Central memory CD8-positive, alpha-beta T cell (primary cell): Measurements from ENCODE around the gene RBP7.
"Not testable (repeated sequence)": the region's sequence is repeated elsewhere in the genome, so short reads cannot be mapped to it uniquely, and the experiment has no call there.

Experiments
- ATAC-seq: fragments of 150-1000 bp; cut with Tn5 transposase; replicated peaks from 2 replicates; pipeline ENCODE4 v1.10.0; 2022; ENCODE audit warnings: mild to moderate bottlenecking, moderate FRiP score, moderate number of reproducible peaks; ENCODE audit not compliant: poor library complexity, severe bottlenecking; ENCODE audit errors: extremely low read depth
- DNase-seq, 2 donors: peaks; one replicate each; pipeline ENCODE4 v3.0.0; 2021; ENCODE audit warnings: low spot score in 2 of 2
- H3K27ac Mint-ChIP-seq: one replicate; pipeline ENCODE4 v1.8.0; 2022; ENCODE audit warnings: low read depth, mild to moderate bottlenecking, moderate library complexity, mixed read lengths
- H3K27me3 Mint-ChIP-seq: one replicate; pipeline ENCODE4 v1.8.0; 2022; ENCODE audit warnings: mixed read lengths
- H3K36me3 Mint-ChIP-seq: one replicate; pipeline ENCODE4 v1.8.0; 2022; ENCODE audit warnings: mild to moderate bottlenecking, moderate library complexity, mixed read lengths; ENCODE audit not compliant: insufficient read depth
- H3K4me1 Mint-ChIP-seq: one replicate; pipeline ENCODE4 v1.8.0; 2022; ENCODE audit warnings: mixed read lengths
- H3K4me3 Mint-ChIP-seq: one replicate; pipeline ENCODE4 v1.8.0; 2022; ENCODE audit warnings: mild to moderate bottlenecking, moderate library complexity, mixed read lengths
- H3K9me3 Mint-ChIP-seq: one replicate; pipeline ENCODE4 v1.8.0; 2022; ENCODE audit warnings: mixed read lengths

Gene RBP7

DNA sequence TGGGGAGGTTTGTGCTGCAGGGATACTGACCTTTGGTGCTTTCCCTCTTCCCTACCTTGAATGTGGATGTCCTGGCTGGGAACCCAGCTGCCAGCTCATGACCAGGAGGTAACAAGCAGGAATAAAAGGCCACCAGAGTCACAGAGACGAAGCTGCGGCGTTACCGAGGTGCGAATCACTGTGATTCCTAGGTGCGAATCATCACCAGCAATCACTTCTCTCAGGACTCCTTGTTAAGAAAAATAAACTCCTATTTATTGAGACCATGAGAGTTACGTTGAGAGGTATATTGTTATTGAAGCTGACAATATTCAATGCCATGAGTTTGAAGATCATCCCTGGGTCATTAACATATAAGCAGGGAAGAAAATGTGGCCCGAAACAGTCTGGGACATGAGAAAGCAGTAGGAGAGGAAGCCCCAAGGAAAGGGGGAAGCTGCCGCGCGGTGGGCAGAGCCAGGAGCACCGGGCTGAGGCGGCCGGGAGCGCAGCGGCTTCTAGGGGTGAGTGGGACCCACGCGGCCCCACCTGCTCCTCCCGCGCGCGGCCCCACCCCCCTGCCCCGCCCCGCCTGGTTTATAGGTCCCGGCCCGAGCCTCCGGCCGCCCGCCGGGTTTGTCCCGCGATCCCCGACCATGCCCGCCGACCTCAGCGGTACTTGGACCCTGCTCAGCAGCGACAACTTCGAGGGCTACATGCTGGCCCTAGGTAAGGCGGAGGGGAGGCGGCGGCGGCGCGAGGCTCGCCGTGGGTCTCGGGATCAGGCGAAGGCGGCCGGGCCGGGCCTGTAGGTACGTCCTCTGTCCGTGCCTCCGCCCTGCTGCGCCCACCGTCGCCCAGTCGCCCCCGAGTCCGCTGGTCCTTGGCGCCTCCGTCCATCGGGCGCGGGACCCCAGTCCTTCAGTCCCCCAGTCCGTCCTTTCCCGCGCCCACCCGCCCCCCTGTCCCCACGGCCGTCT lies at the start of gene RBP7:
RBP7 (plus strand) TSS at position 605 of the 959 bp plus-strand sequence; CDS start at position 636, 31 bp downstream.
- DNase-seq = no peak
- Mint-ChIP-seq H3K27me3 (peaks cover 59% of the 10 kb centered on the region), H3K27ac (no peak within 1 kb of the TSS), H3K4me1 (peaks cover 7% of the 10 kb centered on the region), H3K36me3 (peaks cover 2% of the 10 kb centered on the region), H3K9me3 (no peaks in the 10 kb centered on the region), H3K4me3 (peak within 1 kb of the TSS; percentile 79)
- no peak for ATAC-seq

DNA sequence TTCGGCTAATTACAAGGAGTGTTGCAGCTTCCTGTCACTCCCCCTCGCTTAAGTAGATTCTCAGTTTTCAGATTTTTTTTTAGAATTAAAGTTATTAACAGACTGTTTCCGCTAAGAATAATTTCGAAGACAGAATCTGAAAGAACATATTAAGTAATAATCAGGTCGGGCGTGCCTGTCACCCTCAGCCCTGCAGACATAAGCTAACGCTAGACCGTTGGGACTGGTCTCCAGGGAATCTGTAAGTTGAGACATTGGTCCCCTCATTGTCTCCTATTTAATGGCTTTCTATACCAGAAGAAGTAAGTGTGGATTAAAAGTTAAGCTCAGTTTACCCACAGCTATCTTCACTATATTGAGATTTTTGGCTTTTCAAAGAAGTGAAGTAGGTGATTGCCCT lies 39.3 kb upstream of the RBP7 start:
- Mint-ChIP-seq H3K4me1 (no peaks in the 10 kb centered on the region), H3K27ac (no peak overlapping the region), H3K27me3 (no peaks in the 10 kb centered on the region), H3K4me3 (no peak overlapping the region), H3K9me3 (no peaks in the 10 kb centered on the region), H3K36me3 (peaks cover 1% of the 10 kb centered on the region)
- DNase-seq (no peak), ATAC-seq (no peak)

DNA sequence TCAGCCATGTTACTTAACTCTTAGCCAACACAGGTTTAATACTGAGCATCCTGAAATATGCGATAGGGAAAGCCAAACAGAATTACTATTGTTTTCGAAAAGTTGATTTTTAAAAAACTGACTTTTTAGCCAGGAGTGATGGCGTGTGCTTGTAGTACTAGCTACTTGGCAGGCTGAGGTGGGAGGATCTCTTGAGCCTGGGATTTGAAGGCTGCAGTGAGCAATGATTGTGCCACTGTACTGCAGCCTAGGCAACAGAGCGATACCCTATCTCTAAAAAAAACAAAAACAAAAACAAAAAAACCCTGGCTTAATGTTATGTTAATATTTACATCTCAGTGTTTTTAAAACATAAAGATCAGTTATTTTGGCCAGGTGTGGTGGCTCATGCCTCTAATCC lies 37.0 kb upstream of the RBP7 start:
- ATAC-seq (no peak), DNase-seq (no peak)
- Mint-ChIP-seq H3K27ac (no peak overlapping the region), H3K4me3 (no peak overlapping the region), H3K27me3 (no peaks in the 10 kb centered on the region), H3K9me3 (no peaks in the 10 kb centered on the region), H3K36me3 (no peaks in the 10 kb centered on the region), H3K4me1 (no peaks in the 10 kb centered on the region)

DNA sequence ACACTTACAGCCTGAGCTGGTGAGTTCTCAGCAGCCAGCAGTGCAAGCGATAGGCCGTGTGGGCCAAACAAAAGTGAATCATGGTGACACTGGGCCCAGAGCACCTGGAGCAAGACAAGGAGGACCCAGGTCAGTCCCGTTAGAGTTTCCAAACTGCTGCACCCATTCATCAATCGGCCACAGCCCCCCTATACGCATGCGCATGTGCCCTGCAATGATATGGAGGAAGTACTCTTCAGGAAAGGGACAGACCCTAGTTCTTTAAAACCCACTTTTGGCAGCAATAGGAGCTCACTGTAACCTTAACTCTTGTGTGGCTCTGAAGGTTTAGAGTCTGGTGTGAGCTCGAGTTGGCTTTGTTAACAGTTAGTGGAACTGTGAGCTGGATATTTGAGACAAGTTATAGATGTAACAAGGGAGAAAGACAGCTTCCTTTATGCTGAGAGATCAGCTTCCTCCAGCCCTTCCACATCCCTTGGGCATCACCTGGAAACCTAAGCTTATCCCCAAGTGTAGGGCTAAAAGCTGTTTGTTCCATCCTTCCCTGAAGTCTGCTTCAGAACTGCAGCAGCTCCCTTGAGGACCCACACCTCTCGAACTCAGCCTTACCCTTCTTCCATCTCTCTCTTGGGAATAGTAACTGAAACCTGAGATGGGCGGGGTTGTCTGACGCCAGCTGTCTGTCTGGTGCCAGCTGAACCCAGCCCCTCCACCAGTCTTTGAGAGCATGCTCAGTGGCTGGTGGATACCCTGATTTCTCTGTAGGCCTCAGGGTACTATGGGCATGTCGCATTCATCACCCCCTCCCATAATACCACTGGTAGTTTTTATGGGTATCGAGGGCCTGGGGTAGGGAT lies 36.1 kb upstream of the RBP7 start:
- DNase-seq (no peak), ATAC-seq (no peak)
- H3K4me3 Mint-ChIP-seq = no peak overlapping the region
- H3K4me1 Mint-ChIP-seq = no peaks in the 10 kb centered on the region
- H3K27ac Mint-ChIP-seq = no peak overlapping the region
- no peaks in the 10 kb centered on the region for H3K9me3 Mint-ChIP-seq
- H3K36me3 Mint-ChIP-seq = no peaks in the 10 kb centered on the region
- H3K27me3 Mint-ChIP-seq = no peaks in the 10 kb centered on the region

DNA sequence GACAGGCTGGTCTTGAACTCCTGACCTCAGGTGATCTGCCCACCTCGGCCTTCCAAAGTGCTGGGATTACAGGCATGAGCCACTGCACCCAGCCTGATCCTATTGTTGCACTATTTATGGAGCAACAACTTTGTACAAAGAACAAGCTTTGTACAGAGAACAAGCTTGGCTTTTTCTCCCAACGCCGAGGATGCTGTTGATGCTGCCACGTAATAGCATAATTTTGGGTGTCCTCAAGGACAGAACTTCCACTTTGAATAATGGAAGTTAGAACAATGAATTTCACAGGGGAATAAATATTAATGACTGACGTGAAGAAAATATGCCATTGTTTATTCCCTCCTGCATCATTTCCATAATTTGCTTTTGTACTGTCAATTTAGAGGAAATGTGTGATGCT lies 12.8 kb upstream of the RBP7 start:
- no peak for ATAC-seq
- Mint-ChIP-seq H3K4me1 (no peaks in the 10 kb centered on the region), H3K27me3 (no peaks in the 10 kb centered on the region), H3K4me3 (no peak overlapping the region), H3K9me3 (no peaks in the 10 kb centered on the region), H3K36me3 (peaks cover 10% of the 10 kb centered on the region), H3K27ac (no peak overlapping the region)
- DNase-seq = no peak

DNA sequence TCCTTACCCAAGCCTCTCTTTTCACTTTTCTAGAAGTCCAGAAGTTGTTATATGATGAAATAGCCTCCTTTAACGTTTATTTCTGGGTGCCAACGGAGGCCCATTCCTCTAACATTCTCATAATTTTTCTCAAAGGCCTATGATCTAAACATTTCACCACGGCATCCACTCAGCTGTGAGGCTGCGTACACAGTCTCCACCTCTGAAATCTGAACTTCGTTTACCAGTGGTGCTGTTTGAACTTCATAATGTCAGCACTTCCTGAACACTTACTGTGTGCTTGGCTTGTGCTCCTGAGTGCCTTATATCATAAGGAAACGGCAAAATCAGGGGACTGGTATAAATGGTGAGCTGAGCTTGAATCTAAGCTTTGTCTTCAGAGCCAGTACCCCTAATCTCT lies 12.0 kb upstream of the RBP7 start:
- Mint-ChIP-seq H3K27me3 (no peaks in the 10 kb centered on the region), H3K4me1 (no peaks in the 10 kb centered on the region), H3K4me3 (no peak overlapping the region), H3K27ac (no peak overlapping the region), H3K36me3 (peaks cover 10% of the 10 kb centered on the region), H3K9me3 (no peaks in the 10 kb centered on the region)
- ATAC-seq = no peak
- DNase-seq = no peak

DNA sequence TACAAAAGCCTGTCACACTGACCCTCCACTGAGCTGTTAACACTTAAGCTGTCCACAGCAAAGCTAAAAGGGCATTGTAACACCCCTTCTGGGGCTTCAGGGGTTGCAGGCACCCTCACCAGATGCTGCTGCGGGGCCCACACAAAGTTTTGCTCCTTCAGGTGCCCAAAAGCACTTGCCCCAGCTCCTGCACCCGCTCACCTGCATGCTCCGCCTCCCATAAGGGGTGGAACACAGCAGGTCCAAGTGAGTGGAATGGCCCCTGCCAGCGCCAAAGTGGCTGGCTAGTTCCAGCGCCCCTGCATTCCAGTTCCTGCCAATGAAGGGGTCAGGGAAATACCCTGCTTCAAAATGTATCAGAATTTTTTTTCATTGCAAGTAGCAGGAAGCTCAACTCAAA lies 7.3 kb upstream of the RBP7 start:
- no peaks in the 10 kb centered on the region for H3K9me3 Mint-ChIP-seq
- no peak overlapping the region for H3K27ac Mint-ChIP-seq
- ATAC-seq (no peak), DNase-seq (no peak)
- H3K36me3 Mint-ChIP-seq = peaks cover 4% of the 10 kb centered on the region
- peaks cover 17% of the 10 kb centered on the region for H3K27me3 Mint-ChIP-seq
- no peaks in the 10 kb centered on the region for H3K4me1 Mint-ChIP-seq
- H3K4me3 Mint-ChIP-seq = no peak overlapping the region

DNA sequence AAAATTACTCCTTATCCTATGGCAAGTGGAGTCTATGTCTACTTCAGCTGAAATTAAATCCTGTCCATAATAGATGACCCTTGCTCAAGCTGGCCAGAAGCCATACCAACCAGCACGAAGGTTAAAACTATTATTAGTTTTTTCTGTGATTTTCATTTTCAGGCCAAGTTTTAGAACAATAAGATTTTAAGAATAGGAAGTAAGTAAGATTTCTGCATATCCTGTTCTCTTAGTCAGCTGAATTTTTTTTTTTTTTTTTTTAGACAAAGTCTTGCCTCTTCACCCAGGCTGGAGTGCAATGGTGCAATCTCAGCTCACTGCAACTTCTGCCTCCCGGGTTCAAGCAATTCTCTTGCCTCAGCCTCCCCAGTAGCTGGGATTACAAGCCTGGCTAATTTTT lies 6.1 kb upstream of the RBP7 start:
- H3K27me3 Mint-ChIP-seq = peaks cover 17% of the 10 kb centered on the region
- H3K27ac Mint-ChIP-seq = no peak overlapping the region
- H3K36me3 Mint-ChIP-seq = peaks cover 4% of the 10 kb centered on the region
- no peaks in the 10 kb centered on the region for H3K4me1 Mint-ChIP-seq
- ATAC-seq = no peak
- H3K9me3 Mint-ChIP-seq = no peaks in the 10 kb centered on the region
- H3K4me3 Mint-ChIP-seq = no peak overlapping the region
- no peak for DNase-seq

DNA sequence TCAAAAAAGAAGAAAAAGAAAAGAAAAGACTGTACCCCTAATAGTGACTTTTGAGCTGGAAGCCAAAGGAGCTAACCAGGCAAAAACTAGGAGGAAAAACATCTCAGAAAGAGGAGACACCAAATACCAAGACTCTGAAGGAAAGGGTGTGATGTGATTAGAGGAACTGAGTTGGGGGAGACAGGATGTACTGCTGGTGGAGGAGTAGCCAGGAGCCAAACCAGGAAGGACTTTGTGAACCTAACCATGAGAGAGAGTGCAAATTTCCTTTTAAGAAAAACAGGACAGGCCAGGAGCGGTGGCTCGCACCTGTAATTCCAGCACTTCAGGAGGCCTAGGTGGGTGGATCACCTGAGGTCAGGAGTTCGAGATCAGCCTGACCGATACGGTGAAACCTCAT lies 4.1 kb upstream of the RBP7 start:
- Mint-ChIP-seq H3K27me3 (peaks cover 32% of the 10 kb centered on the region), H3K9me3 (no peaks in the 10 kb centered on the region), H3K4me3 (no peak overlapping the region), H3K27ac (no peak overlapping the region), H3K4me1 (peaks cover 7% of the 10 kb centered on the region), H3K36me3 (peaks cover 2% of the 10 kb centered on the region)
- ATAC-seq (no peak), DNase-seq (no peak)

DNA sequence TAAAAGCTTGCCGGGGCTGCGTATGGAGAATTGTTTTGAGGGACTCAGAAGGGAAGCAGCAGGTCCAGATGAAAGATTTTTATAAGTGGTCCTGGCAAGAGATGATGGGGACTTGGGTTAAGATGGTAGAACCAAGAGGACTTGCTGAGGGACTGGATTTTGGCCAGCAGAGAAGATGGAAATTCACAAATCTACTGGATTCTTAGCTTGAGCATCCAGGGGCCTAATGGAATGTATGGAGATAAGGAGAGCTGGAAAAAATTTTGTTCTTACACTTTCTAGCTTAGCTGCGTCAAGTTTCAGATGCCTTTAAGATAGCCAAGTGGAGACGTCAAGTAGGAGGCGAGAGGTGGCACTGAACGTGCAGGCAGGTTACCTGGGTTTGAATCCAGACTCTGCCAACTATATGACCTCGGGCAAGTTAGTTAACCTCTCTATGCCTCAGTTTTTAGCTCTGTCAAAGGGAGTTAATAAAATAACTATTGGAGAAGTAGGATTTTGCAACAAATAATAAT lies 3.4 kb upstream of the RBP7 start:
- peaks cover 2% of the 10 kb centered on the region for H3K36me3 Mint-ChIP-seq
- H3K4me1 Mint-ChIP-seq = peaks cover 7% of the 10 kb centered on the region
- no peak overlapping the region for H3K4me3 Mint-ChIP-seq
- no peak overlapping the region for H3K27ac Mint-ChIP-seq
- H3K27me3 Mint-ChIP-seq = peaks cover 39% of the 10 kb centered on the region
- H3K9me3 Mint-ChIP-seq = no peaks in the 10 kb centered on the region
- DNase-seq = no peak
- no peak for ATAC-seq

DNA sequence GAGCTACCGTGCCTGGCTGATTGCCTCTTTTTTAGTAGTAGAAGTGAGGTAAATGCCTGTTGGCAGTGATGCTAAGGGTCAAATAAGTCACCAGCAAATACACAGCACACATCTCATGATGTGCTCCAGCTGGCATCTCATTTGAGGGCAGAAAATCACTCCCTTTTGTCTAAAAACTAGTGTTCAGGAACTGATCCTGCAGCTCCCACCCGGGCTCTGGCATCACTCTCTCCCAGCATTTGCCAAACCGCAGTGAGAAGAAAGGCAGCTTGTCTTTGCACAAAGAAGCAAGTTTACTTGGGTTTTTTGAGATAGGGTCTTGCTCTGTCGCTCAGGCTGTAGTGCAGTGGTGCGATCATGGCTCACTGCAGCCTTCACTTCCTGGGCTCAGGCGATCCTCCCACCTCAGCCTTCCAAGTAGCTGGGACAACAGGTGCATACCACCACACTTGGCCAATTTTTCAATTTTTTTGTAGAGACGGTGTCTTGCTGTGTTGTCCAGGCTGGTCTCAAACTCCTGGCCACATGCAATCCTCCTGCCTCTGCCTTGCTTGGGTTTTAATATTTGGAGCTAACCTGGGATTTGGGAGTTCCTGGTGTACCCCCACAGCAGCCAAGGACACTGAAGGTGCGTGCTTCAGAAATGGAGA lies 4.1 kb downstream of the RBP7 start:
- Mint-ChIP-seq H3K4me1 (peaks cover 7% of the 10 kb centered on the region), H3K27ac (no peak overlapping the region), H3K27me3 (peaks cover 63% of the 10 kb centered on the region), H3K9me3 (no peaks in the 10 kb centered on the region), H3K4me3 (no peak overlapping the region), H3K36me3 (no peaks in the 10 kb centered on the region)
- no peak for DNase-seq
- no peak for ATAC-seq

DNA sequence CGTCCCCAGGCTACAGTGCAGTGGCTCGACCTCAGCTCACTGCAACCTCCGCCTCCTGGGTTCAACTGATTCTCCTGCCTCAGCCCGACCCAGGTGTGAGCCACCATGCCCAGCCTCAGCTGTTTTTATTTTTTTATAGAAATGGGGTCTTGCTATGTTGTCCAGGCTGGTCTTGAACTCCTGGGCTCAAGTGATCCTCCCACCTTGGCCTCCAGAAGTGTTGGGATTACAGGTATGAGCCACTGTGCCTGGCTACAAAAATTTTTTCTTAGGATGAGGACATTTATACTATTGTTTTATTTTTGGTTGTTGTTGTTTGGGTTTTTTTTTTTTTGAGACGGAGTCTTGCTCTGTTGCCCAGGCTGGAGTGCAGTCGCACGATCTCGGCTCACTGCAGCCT lies 8.2 kb downstream of the RBP7 start:
- H3K4me3 Mint-ChIP-seq, DNase-seq, H3K27ac Mint-ChIP-seq: not testable (repeated sequence)

More for the DNA sequence above, 8.2 kb downstream of the RBP7 start:
- H3K9me3 Mint-ChIP-seq, ATAC-seq, H3K4me1 Mint-ChIP-seq, H3K36me3 Mint-ChIP-seq: not testable (repeated sequence)
- peaks cover 36% of the 10 kb centered on the region for H3K27me3 Mint-ChIP-seq
